Epithelial cell of esophagus (primary cell): ENCODE results near the gene SLC38A5.

Experiments
- DNase-seq: peaks from one replicate; pipeline ENCODE4 v3.0.0; 2010; ENCODE audit warnings: low read depth
- H3K4me3 ChIP-seq: 2 replicates; pipeline ENCODE4 v1.5.1; 2011; ENCODE audit warnings: mild to moderate bottlenecking, low read length, control low read depth
- TF ChIP-seq, protein P1 (sequence below): IDR thresholded peaks from 2 replicates; pipeline ENCODE4 v1.5.1; 2011; ENCODE audit warnings: low read depth, mild to moderate bottlenecking, low read length, control low read depth, inconsistent platforms; ENCODE audit not compliant: insufficient read depth; ENCODE audit errors: missing control alignments

The SLC38A5 gene

DNA sequence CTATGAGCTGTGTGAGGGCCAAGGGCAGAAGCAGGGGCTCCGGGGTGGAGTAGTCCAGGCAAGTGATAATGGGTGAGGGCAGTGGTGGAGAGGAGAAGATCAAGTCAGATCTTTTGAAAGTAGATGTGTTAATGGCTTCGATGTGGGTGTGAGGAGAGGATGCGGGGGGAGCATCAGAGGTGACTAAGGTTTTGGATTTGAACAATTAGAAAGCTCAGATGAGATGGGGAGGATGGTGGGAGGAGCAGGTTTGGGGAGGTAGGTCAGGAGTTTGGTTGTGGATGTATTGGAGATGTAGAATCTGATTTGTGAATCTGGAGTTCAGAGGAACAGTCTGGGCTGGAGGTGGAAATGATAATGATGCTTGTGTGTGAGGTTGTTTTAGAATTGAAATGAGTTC, 10.5 kb upstream of the SLC38A5 start:
- DNase-seq = no peak
- no peak overlapping the region for H3K4me3 ChIP-seq
- TF ChIP-seq, protein P1, sequence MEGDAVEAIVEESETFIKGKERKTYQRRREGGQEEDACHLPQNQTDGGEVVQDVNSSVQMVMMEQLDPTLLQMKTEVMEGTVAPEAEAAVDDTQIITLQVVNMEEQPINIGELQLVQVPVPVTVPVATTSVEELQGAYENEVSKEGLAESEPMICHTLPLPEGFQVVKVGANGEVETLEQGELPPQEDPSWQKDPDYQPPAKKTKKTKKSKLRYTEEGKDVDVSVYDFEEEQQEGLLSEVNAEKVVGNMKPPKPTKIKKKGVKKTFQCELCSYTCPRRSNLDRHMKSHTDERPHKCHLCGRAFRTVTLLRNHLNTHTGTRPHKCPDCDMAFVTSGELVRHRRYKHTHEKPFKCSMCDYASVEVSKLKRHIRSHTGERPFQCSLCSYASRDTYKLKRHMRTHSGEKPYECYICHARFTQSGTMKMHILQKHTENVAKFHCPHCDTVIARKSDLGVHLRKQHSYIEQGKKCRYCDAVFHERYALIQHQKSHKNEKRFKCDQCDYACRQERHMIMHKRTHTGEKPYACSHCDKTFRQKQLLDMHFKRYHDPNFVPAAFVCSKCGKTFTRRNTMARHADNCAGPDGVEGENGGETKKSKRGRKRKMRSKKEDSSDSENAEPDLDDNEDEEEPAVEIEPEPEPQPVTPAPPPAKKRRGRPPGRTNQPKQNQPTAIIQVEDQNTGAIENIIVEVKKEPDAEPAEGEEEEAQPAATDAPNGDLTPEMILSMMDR = no peak

DNA sequence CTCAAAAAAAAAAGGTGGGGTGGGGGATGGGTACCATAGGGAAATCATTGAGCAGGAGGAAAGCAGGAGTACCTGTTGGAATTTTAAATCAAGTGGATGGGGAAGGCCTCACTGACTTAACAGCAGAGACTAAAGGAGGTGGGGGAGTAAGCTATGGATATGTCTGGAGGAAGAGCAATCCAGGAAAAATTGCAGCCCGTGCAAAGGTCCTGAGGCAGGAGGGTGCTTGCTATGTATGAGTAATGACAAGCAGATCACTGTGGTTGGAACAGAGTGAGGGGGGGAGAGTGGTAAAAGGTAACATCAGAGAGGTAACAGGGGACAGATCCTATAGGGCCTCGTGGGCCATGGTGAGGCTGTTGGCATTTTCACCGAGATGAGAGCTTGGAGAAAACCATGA, 10.1 kb upstream of the SLC38A5 start:
- no peak overlapping the region for H3K4me3 ChIP-seq
- DNase-seq = no peak
- TF ChIP-seq, protein P1 = no peak

DNA sequence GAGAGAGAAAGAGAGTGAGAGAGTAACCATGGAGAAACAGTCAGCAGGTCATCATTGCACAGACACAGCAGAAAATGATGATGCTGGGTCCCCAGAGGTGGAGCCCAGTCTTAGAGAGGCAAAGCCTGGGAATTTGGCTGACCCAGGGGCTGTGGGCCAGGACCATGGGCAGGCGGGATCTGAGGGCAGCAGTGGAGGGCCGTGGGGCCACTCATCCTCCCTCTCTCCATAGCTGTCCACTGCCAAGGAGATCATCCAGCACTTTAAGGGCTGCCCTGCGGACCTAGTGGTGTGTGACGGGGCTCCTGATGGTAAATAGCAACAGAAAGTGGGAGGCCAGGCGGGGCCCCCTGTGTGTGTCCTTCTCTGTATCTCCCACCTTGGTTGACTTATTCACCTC, 8.7 kb upstream of the SLC38A5 start:
- no peak for DNase-seq
- no peak overlapping the region for H3K4me3 ChIP-seq
- TF ChIP-seq, protein P1 = no peak

DNA sequence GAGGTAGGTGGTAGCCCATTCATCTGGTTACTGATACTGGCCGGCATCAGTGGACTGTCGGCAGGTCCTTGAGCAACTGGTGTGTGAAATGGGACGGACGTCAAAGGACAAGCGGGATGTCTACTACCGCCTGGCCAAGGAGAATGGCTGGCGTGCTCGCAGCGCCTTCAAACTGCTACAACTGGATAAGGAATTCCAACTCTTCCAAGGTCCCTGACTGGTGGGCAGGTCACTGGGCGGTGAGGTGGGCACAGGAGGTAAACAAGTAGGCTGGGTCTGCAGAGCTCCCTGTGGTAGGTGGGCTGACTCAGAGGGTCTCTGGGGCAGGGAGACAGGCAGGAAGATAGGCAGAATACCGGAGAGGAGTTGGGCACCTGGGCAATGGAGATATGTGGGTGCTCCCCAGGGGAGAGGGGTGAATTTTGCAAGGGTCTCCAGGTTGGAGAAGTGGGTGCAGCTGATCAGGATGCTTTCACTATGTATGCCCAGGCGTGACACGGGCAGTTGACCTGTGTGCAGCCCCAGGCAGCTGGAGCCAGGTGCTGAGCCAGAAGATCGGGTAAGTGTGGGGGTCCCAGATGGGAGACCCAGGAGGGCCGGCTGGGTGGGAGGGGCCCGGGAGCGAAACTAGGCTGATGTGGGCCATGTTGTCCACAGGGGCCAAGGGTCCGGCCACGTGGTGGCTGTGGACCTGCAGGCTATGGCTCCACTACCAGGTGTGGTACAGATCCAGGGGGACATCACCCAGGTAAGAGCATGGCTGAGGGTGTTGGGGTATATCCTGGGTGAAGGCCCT, 8.1 kb upstream of the SLC38A5 start:
- DNase-seq = no peak
- TF ChIP-seq, protein P1 = no peak
- no peak overlapping the region for H3K4me3 ChIP-seq

DNA sequence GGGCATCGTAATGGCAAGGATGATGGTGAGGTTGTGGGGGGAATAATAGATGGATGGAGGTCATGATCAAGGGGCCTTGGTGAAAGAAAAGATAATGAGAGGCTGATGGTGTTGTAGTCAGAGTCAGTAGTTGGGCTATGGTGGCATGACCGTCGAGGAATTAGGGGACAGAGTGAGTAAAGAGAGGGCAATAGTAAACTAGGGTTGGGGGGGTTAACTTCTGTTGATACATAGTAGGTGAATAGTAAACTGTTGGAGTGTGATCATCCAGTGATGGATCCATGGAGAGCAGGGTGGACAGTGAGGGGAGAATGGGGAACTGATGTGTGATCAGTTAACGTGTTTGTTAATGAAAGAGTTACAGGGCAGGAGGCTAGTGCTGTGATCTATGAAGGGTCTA, 6.9 kb upstream of the SLC38A5 start:
- TF ChIP-seq, protein P1 = no peak
- no peak for DNase-seq
- H3K4me3 ChIP-seq = peak overlapping the region; percentile 78

DNA sequence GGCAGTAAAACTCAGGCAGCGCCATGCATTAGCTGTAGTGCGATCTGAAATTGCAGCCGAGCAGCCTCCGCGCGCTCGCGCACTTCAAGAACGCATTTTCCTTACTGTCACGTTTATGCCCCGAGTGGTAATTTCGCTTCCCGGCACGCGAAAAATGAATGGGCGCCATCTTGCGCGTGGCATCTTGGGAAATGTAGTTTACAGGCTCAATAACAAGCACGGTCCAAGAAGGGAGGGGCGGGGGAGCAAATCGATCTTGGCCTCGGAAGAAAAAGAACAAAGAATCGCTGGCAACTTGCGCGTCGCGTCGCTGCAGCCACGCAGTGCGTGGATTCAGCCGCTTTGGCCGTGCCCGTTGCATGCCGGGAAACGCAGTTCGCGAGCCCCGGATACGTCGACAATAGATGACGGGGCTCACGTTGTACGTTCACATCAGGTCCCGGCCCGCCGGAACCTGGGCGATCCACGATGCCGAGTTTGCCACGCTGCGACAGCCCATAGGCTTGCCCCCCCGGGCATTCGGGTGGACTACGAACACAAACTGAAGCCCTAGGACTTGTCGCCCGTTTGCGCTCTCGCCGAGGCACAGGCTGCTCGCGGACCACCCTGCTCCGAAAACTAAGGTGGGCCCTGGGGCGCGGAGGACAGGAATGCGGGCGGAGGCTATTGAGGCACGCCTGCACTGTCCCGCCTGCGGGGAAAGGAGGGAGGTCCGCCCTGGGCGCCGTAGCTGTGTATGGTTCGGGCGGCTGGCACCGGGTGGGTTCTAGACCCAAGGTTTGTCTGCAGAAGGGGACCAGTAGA, 5.9 kb upstream of the SLC38A5 start, which contains the start of gene FTSJ1:
TSS of gene FTSJ1 (plus strand) at position 426 of the 804 bp plus-strand sequence. CDS start 1,849 bp downstream, outside the sequence.
- TF ChIP-seq, protein P1 = no peak

More for the DNA sequence above, 5.9 kb upstream of the SLC38A5 start, which contains the start of gene FTSJ1:
- DNase-seq = peak; percentile 90
- peak within 1 kb of the TSS; percentile 78 for H3K4me3 ChIP-seq
